Osteocyte (in vitro differentiated cells): ENCODE measurements around the gene DYNLL1. TPM values are rescaled to one million over a fixed set of nuclear protein-coding genes. Genes with fewer than 3 reads are reported as not detected.
A peak's percentile ranks its signal among the peaks of the same experiment; 100 is the strongest.

Experiments
- DNase-seq: peaks from one replicate; pipeline ENCODE4 v3.0.0; 2021; ENCODE audit warnings: mixed read lengths; ENCODE audit not compliant: unreplicated experiment; ENCODE audit errors: extremely low spot score
- H3K27ac Mint-ChIP-seq: one replicate; pipeline ENCODE4 v1.8.0; 2021; ENCODE audit warnings: mild to moderate bottlenecking, mixed read lengths; ENCODE audit not compliant: unreplicated experiment
- H3K27me3 Mint-ChIP-seq: one replicate; pipeline ENCODE4 v1.8.0; 2021; ENCODE audit warnings: mixed read lengths; ENCODE audit not compliant: unreplicated experiment
- H3K36me3 Mint-ChIP-seq: one replicate; pipeline ENCODE4 v1.8.0; 2021; ENCODE audit warnings: mixed read lengths; ENCODE audit not compliant: unreplicated experiment
- H3K4me1 Mint-ChIP-seq: one replicate; pipeline ENCODE4 v1.8.0; 2021; ENCODE audit warnings: mixed read lengths; ENCODE audit not compliant: unreplicated experiment
- H3K4me3 Mint-ChIP-seq: one replicate; pipeline ENCODE4 v1.8.0; 2021; ENCODE audit warnings: mild to moderate bottlenecking, moderate library complexity, mixed read lengths; ENCODE audit not compliant: unreplicated experiment
- H3K9me3 Mint-ChIP-seq: one replicate; pipeline ENCODE4 v1.8.0; 2021; ENCODE audit warnings: mixed read lengths; ENCODE audit not compliant: unreplicated experiment
- CTCF ChIP-seq: fragments of 200-600 bp; sonication (generic); IDR thresholded peaks from 2 replicates; pipeline ENCODE4 v1.5.0; 2021; ENCODE audit warnings: antibody characterized with exemption, mild to moderate bottlenecking, moderate library complexity
- total RNA-seq: library from RNA; stranded (reverse); gene quantifications from 2 replicates; pipeline ENCODE4 v1.2.1, GENCODE V29; 2021

DYNLL1 gene
- total RNA-seq, 1 donor from 2014 or later, result 325 TPM

GRCh38 chr12:120537856-120538220 lies 41.9 kb downstream of the DYNLL1 start:
- Mint-ChIP-seq H3K4me1 (peaks cover 41% of the 10 kb centered on the region), H3K27ac (no peak overlapping the region), H3K4me3 (no peak overlapping the region), H3K27me3 (no peaks in the 10 kb centered on the region), H3K9me3 (no peaks in the 10 kb centered on the region), H3K36me3 (peaks cover 7% of the 10 kb centered on the region)
- no peak for DNase-seq
- no peak for TF ChIP-seq CTCF

DNA sequence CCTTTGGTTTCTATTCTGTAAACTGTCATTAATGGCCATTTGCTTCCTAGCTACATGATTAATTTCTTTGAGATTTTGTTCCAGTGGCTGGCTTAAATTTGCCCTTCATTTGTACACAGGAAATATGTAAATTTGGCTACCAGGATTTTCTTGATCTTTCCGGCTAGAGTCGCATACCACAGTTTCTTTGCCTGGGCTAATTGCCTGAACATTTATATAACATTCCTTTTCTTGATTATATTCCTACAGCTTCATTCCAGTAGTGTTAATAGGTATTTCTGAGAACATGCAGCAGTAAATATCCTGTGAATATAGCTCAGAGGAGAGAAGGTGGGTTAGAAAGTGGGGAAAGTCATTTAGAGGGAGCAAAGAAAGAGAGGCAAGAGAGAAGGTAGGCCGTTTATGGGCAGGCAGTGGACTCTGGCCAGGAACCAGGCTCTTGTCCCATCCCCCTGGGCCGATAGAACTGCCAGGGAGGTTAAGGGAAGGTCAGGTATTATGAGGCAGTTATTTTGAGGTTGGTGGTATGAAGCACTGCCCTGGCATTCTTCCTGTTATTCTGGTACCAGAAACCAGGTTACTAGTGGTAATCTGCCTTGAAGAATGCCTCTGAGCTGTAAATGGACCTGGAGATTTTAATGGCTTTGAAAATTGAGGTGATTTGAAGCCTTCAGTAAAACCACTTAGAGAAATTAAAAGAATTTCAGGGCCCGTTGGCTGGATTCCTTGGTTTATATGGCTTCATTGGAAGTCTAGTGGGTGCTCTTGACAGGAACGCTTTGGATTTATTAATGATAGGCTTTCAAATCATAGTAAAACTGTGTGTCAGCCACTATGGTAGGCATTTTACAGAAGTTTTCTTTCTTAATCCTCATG lies 42.6 kb downstream of the DYNLL1 start:
- peak overlapping the region; percentile 53 for H3K27ac Mint-ChIP-seq
- H3K4me1 Mint-ChIP-seq, result peaks cover 41% of the 10 kb centered on the region
- no peak for DNase-seq

GRCh38 chr12:120539303-120539702 lies 43.4 kb downstream of the DYNLL1 start:
- TF ChIP-seq CTCF, result no peak
- DNase-seq, result no peak
- no peaks in the 10 kb centered on the region for H3K27me3 Mint-ChIP-seq
- H3K9me3 Mint-ChIP-seq, result no peaks in the 10 kb centered on the region
- peaks cover 40% of the 10 kb centered on the region for H3K4me1 Mint-ChIP-seq
- peaks cover 7% of the 10 kb centered on the region for H3K36me3 Mint-ChIP-seq
- H3K27ac Mint-ChIP-seq, result no peak overlapping the region
- H3K4me3 Mint-ChIP-seq, result no peak overlapping the region

More for the DNA sequence above, 42.6 kb downstream of the DYNLL1 start:
- Mint-ChIP-seq H3K9me3 (no peaks in the 10 kb centered on the region), H3K36me3 (peaks cover 7% of the 10 kb centered on the region), H3K4me3 (no peak overlapping the region), H3K27me3 (no peaks in the 10 kb centered on the region)
- no peak for TF ChIP-seq CTCF

DNA sequence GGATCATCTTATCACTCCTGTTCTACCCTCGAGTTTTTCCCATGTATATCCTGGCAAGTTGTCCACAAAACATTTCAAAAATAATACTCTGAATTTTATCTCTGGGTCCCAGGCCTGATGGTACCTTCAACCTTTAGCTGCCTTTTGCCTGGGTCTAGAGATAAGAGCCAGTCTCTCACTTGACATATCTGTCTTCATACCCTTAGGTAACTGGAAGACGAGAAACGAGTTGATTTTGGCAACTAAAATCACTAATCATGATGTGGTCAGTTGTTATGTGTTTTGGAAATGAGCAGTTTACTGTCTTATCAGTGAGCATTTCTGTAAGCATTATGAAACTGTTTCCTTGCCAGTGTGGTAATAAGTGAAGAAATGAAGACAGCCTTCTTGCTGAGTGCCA lies 44.5 kb downstream of the DYNLL1 start:
- Mint-ChIP-seq H3K4me3 (no peak overlapping the region), H3K27me3 (no peaks in the 10 kb centered on the region), H3K27ac (no peak overlapping the region), H3K4me1 (peaks cover 36% of the 10 kb centered on the region), H3K9me3 (no peaks in the 10 kb centered on the region), H3K36me3 (peaks cover 7% of the 10 kb centered on the region)
- TF ChIP-seq CTCF, result no peak
- no peak for DNase-seq

- Mint-ChIP-seq H3K36me3 (peaks cover 12% of the 10 kb centered on the region), H3K9me3 (no peaks in the 10 kb centered on the region), H3K4me3 (no peak overlapping the region), H3K27me3 (no peaks in the 10 kb centered on the region), H3K4me1 (peaks cover 19% of the 10 kb centered on the region), H3K27ac (no peak overlapping the region)
- no peak for DNase-seq
- TF ChIP-seq CTCF, result no peak
Observed at GRCh38 chr12:120542166-120542565, 46.3 kb downstream of the DYNLL1 start.
